GM10266 (cell line): ENCODE data around the gene BHLHE23.

ENCODE experiments used
- DNase-seq: peaks from one replicate; pipeline ENCODE4 v3.0.0; 2012; ENCODE audit errors: extremely low spot score
- TF ChIP-seq, protein P1 (sequence below): IDR thresholded peaks from 2 replicates; pipeline ENCODE4 v1.5.1; 2012; ENCODE audit warnings: mild to moderate bottlenecking, low read depth; ENCODE audit not compliant: control insufficient read depth, insufficient read depth; ENCODE audit errors: missing control alignments

The BHLHE23 gene

GRCh38 chr20:63022501-63022900, 15.7 kb upstream of the BHLHE23 start:
- TF ChIP-seq, protein P1, sequence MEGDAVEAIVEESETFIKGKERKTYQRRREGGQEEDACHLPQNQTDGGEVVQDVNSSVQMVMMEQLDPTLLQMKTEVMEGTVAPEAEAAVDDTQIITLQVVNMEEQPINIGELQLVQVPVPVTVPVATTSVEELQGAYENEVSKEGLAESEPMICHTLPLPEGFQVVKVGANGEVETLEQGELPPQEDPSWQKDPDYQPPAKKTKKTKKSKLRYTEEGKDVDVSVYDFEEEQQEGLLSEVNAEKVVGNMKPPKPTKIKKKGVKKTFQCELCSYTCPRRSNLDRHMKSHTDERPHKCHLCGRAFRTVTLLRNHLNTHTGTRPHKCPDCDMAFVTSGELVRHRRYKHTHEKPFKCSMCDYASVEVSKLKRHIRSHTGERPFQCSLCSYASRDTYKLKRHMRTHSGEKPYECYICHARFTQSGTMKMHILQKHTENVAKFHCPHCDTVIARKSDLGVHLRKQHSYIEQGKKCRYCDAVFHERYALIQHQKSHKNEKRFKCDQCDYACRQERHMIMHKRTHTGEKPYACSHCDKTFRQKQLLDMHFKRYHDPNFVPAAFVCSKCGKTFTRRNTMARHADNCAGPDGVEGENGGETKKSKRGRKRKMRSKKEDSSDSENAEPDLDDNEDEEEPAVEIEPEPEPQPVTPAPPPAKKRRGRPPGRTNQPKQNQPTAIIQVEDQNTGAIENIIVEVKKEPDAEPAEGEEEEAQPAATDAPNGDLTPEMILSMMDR: no peak
- DNase-seq: no peak

GRCh38 chr20:63021356-63022321, 14.9 kb upstream of the BHLHE23 start:
- TF ChIP-seq, protein P1: no peak
- no peak for DNase-seq

- DNase-seq: no peak
- TF ChIP-seq, protein P1: no peak
These were observed 13.9 kb upstream of the BHLHE23 start for GRCh38 chr20:63020681-63021080.

DNA sequence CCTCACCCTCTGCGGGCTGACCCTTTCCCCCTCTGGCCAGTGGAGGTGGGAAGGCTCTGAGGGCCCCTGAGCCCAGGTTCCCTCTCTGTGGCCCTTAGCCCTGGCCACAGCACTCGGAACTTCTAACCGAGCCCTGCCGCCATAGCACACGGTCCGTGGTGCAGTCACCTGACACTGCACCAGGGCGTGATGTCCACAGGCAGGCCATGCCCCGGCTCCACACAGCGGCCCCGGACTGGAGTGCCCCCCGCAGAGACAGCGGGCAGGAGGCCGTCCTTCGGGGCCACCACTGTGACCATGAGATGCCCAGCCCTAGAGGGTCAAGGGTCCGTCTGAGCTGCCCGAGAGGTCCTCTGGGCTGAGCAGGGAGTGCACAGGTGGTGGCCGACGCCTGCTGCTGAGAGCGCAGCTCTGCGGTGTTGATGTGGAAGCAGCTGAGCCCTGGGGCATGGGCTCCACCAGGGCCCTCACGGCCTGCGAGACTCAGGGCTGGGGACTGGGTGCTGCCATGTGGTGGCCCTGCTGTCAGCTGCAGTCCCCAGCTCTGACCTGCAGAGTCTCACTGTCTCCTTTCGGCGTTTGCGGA, 11.2 kb upstream of the BHLHE23 start:
- TF ChIP-seq, protein P1: no peak
- no peak for DNase-seq

- TF ChIP-seq, protein P1: no peak
- DNase-seq: no peak
These were observed 10.5 kb upstream of the BHLHE23 start for GRCh38 chr20:63017076-63017825.

DNA sequence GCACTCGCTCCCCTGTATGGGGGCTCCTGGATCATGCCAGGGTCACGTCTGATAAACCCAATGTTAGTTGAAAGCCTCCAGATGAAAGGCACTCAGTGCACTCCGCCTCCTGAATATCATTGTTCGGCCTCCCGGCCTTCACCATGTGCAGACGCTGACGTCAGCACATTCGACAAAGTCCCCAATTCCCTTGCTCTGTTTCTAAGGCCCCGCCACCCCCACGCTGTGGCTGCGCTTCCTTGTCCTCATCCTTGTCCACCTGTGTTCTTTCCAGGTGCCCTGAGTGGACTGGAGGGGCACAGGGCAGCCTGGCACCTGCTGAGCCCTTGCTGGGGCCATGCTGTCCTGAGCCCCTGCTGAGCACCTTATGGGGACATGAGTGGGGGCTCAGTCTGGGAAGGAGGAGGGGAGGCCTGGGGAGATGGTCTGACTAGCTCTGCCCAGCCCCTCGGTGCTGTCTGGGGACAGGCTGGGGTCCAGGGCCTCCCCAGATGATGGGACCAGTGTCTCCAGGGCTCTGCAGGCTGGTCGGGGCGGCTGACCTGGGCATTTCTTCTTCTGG, 9.8 kb upstream of the BHLHE23 start:
- DNase-seq: no peak
- TF ChIP-seq, protein P1: no peak
